Karpas-422 (cell line): ENCODE measurements around the gene HLA-DRB5. TPM values are rescaled to one million over a fixed set of nuclear protein-coding genes. Genes with fewer than 3 reads are reported as not detected.
A peak's percentile ranks its signal among the peaks of the same experiment; 100 is the strongest.
"Not testable (repeated sequence)": the region's sequence is repeated elsewhere in the genome, so short reads cannot be mapped to it uniquely, and the experiment has no call there.

Source experiments
- DNase-seq: peaks from one replicate; pipeline ENCODE4 v3.0.0-alpha.2; 2015
- H2AFZ ChIP-seq: fragments of 200-600 bp; sonication (generic); 2 replicates; pipeline ENCODE4 v1.6.1; 2014; ENCODE audit warnings: antibody characterized with exemption, low read length, mixed read lengths
- H3K27ac ChIP-seq: fragments of 200-600 bp; sonication (generic); 2 replicates; pipeline ENCODE4 v1.5.1; 2014; ENCODE audit warnings: mild to moderate bottlenecking, low read length, moderate library complexity
- H3K27me3 ChIP-seq: fragments of 200-600 bp; sonication (generic); 2 replicates; pipeline ENCODE4 v1.6.1; 2014; ENCODE audit warnings: low read length, mixed read lengths
- H3K36me3 ChIP-seq: fragments of 200-600 bp; sonication (generic); 2 replicates; pipeline ENCODE4 v1.6.1; 2014; ENCODE audit warnings: low read length, mixed read lengths; ENCODE audit not compliant: insufficient read depth
- H3K4me1 ChIP-seq: fragments of 200-600 bp; sonication (generic); 2 replicates; pipeline ENCODE4 v1.6.1; 2014; ENCODE audit warnings: mild to moderate bottlenecking, low read length, mixed read lengths
- H3K4me2 ChIP-seq: fragments of 200-600 bp; sonication (generic); 2 replicates; pipeline ENCODE4 v1.6.1; 2014; ENCODE audit warnings: low read length, low read depth, mild to moderate bottlenecking; ENCODE audit not compliant: poor library complexity, severe bottlenecking
- H3K4me3 ChIP-seq: fragments of 200-600 bp; sonication (generic); 2 replicates; pipeline ENCODE4 v1.5.1; 2014; ENCODE audit warnings: mild to moderate bottlenecking, antibody characterized with exemption, low read length, mixed read lengths
- H3K79me2 ChIP-seq: fragments of 200-600 bp; sonication (generic); 2 replicates; pipeline ENCODE4 v1.6.1; 2014; ENCODE audit warnings: mild to moderate bottlenecking, low read length, mixed read lengths
- H3K9ac ChIP-seq: fragments of 200-600 bp; sonication (generic); 2 replicates; pipeline ENCODE4 v1.6.0; 2014; ENCODE audit warnings: low read length
- H3K9me2 ChIP-seq: fragments of 200-600 bp; sonication (generic), shearing (Covaris generic); replicated peaks from 2 replicates; pipeline ENCODE4 v1.6.0; 2014; ENCODE audit warnings: mild to moderate bottlenecking, low read length, moderate library complexity; ENCODE audit not compliant: insufficient read depth
- H3K9me3 ChIP-seq: fragments of 300-700, 200-600 bp; sonication (generic); 2 replicates; pipeline ENCODE4 v1.6.1; 2014; ENCODE audit warnings: low read length, mixed read lengths
- H4K20me1 ChIP-seq: fragments of 200-600 bp; sonication (generic); 2 replicates; pipeline ENCODE4 v1.6.1; 2014; ENCODE audit warnings: mild to moderate bottlenecking, antibody characterized with exemption, low read length, low read depth; ENCODE audit not compliant: insufficient read depth
- total RNA-seq: library from RNA; depleted of rRNA; stranded (reverse); fragments of >200 nt; shearing (Covaris generic); gene quantifications from 2 replicates; pipeline ENCODE4 v1.2.3, GENCODE V29; 2014; ENCODE audit warnings: low replicate concordance

HLA-DRB5 gene
- total RNA-seq, 1 experiment from 2014 or later = 445 TPM

GRCh38 chr6:32484614-32484998 lies 45.5 kb downstream of the HLA-DRB5 start:
- DNase-seq = no peak

GRCh38 chr6:32483968-32484613 lies 46.0 kb downstream of the HLA-DRB5 start:
- Histone ChIP-seq H3K9me2 (no peaks in the 10 kb centered on the region), H3K9ac (no peak overlapping the region), H3K9me3 (no peaks in the 10 kb centered on the region), H3K4me1 (peaks cover 4% of the 10 kb centered on the region; the same call in 1 of the 2 replicates), H3K36me3 (no peaks in the 10 kb centered on the region), H3K4me3 (no peak overlapping the region), H3K4me2 (no peak overlapping the region), H2AFZ (no peak overlapping the region), H3K27ac (no peak overlapping the region), H3K27me3 (no peaks in the 10 kb centered on the region), H4K20me1 (no peaks in the 10 kb centered on the region), H3K79me2 (no peaks in the 10 kb centered on the region)
- no peak for DNase-seq

More at GRCh38 chr6:32484614-32484998, 45.5 kb downstream of the HLA-DRB5 start:
- no peaks in the 10 kb centered on the region for H3K79me2 ChIP-seq
- no peaks in the 10 kb centered on the region for H3K9me2 ChIP-seq
- H3K4me3 ChIP-seq = no peak overlapping the region
- peaks cover 4% of the 10 kb centered on the region; the same call in 1 of the 2 replicates for H3K4me1 ChIP-seq
- H4K20me1 ChIP-seq = no peaks in the 10 kb centered on the region
- H3K27me3 ChIP-seq = no peaks in the 10 kb centered on the region
- no peak overlapping the region for H3K27ac ChIP-seq
- H3K36me3 ChIP-seq = no peaks in the 10 kb centered on the region
- no peak overlapping the region for H3K4me2 ChIP-seq
- no peak overlapping the region for H3K9ac ChIP-seq
- no peaks in the 10 kb centered on the region for H3K9me3 ChIP-seq
- H2AFZ ChIP-seq = no peak overlapping the region

GRCh38 chr6:32475392-32476206 lies 54.5 kb downstream of the HLA-DRB5 start:
- H3K9ac ChIP-seq = no peak overlapping the region
- H3K4me3 ChIP-seq = no peak overlapping the region
- DNase-seq = peak; percentile 56
- H3K27ac ChIP-seq = no peak overlapping the region
- no peaks in the 10 kb centered on the region for H3K9me3 ChIP-seq
- H2AFZ ChIP-seq = no peak overlapping the region
- peaks cover 14% of the 10 kb centered on the region for H3K4me1 ChIP-seq
- H3K4me2 ChIP-seq = no peak overlapping the region
- no peaks in the 10 kb centered on the region for H3K27me3 ChIP-seq
- no peaks in the 10 kb centered on the region for H3K9me2 ChIP-seq
- H4K20me1 ChIP-seq = no peaks in the 10 kb centered on the region
- H3K79me2 ChIP-seq = no peaks in the 10 kb centered on the region
- H3K36me3 ChIP-seq = no peaks in the 10 kb centered on the region

- Histone ChIP-seq H3K9ac (peak overlapping the region; percentile 59), H3K27ac (peak overlapping the region; percentile 62), H3K4me3 (peak overlapping the region; percentile 59; the same call in 1 of the 2 replicates), H2AFZ (peak overlapping the region; percentile 97), H3K4me1 (peaks cover 14% of the 10 kb centered on the region), H3K4me2 (peak overlapping the region; percentile 68)
- H3K9me2 ChIP-seq, H3K9me3 ChIP-seq, H4K20me1 ChIP-seq, H3K27me3 ChIP-seq, H3K79me2 ChIP-seq, H3K36me3 ChIP-seq: not testable (repeated sequence)
- DNase-seq = peak; percentile 76
Observed at GRCh38 chr6:32473376-32474348, 56.4 kb downstream of the HLA-DRB5 start.

GRCh38 chr6:32472781-32473375 lies 57.2 kb downstream of the HLA-DRB5 start:
- H4K20me1 ChIP-seq = no peaks in the 10 kb centered on the region
- no peak for DNase-seq
- no peaks in the 10 kb centered on the region for H3K27me3 ChIP-seq
- no peaks in the 10 kb centered on the region for H3K9me2 ChIP-seq
- H3K4me3 ChIP-seq = peak overlapping the region; percentile 59; the same call in 1 of the 2 replicates
- peaks cover 14% of the 10 kb centered on the region for H3K4me1 ChIP-seq
- H3K27ac ChIP-seq = no peak overlapping the region
- H3K4me2 ChIP-seq = peak overlapping the region; percentile 68
- no peaks in the 10 kb centered on the region for H3K9me3 ChIP-seq
- H3K36me3 ChIP-seq = no peaks in the 10 kb centered on the region
- H3K9ac ChIP-seq = peak overlapping the region; percentile 59
- no peaks in the 10 kb centered on the region for H3K79me2 ChIP-seq
- H2AFZ ChIP-seq = peak overlapping the region; percentile 97

- H3K79me2 ChIP-seq, H3K4me2 ChIP-seq, H3K27me3 ChIP-seq, H2AFZ ChIP-seq, H3K27ac ChIP-seq, H3K4me1 ChIP-seq, H3K9me2 ChIP-seq, H4K20me1 ChIP-seq, H3K9me3 ChIP-seq, H3K4me3 ChIP-seq, DNase-seq, H3K9ac ChIP-seq, H3K36me3 ChIP-seq: not testable (repeated sequence)
Observed at GRCh38 chr6:32467743-32468503, 62.2 kb downstream of the HLA-DRB5 start.
